ENCODE data around the gene PDZD2.
"Not testable (repeated sequence)": the region's sequence is repeated elsewhere in the genome, so short reads cannot be mapped to it uniquely, and the experiment has no call there.

Gene PDZD2

DNA sequence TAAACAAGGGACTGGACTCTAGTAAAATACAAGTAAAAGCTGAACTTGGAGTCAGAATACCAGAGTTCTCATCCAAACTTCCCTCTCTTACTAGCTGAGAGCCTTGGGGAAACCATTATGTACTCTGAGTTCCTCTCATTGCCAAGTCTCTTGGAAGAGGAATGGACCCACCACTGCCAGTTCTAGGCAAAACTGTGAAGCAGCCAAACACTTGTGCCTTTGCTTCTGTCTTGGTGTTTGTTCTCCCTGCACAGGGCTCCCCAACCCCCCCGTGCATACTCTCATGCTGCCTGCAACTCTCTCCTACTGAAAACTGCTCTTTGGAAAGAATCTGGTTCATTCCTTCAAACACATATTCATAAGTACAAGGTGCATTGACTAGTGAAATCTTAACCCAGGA lies 102.6 kb downstream of the PDZD2 start:
- no peak for DNase-seq

DNA sequence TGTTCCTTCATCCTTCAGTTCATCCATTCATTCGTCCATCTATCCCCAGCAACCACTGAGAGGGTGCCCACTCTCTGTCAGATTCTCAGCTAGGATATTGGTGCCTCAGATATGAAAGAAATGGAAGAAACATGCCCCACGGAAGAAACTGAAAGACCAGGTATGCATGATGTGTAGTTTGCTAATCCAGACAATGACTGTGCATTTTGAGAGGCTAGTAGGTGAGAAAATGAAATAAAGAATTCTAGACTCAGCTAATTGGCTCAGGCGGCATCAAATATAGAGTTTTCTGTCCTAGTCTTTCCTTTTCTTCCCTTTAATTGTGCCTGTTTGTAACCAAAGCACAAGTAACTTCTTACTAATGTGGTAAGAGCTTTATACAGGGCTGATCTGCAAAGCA lies 104.7 kb downstream of the PDZD2 start:
- DNase-seq = no peak

DNA sequence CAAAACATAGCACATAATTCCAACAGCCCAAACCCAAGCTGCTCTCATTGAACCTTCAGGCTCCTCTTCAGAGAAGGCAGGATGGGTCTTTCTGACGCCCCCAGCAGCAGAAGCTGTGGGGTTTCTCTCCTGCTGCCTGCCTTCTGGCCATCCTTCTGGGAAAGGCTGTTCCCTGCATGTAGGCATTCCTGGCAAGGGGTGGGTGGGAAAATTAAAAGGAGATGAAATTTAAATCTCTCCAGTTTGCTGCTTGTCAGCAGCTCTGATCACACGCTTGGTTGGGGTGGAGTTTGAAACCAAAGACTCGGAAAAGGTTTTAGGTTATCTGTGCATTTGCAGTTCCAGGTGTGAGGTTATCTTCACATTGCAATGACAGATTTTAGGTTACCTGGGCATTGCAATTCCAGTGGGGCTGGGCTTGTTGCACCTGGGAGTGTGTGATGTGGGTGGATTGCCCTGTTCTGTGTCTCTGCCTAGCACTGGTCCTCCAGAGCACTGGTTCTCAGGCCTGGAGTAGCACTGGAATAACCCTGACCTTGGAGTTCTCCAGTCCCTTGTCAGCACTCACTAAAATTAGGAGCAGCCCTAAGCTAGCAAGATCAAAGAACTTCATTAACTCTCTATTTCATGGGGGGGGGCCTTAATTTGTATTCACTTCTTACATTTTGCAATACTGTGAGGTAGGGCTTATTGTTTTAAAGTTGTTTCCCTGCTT lies 109.7 kb downstream of the PDZD2 start:
- no peak for DNase-seq

GRCh38 chr5:31750215-31750614 lies 111.3 kb downstream of the PDZD2 start:
- DNase-seq = no peak

GRCh38 chr5:31751610-31752009 lies 112.7 kb downstream of the PDZD2 start:
- no peak for DNase-seq

- no peak for DNase-seq
Measured at GRCh38 chr5:31753700-31754357, 114.9 kb downstream of the PDZD2 start.

DNA sequence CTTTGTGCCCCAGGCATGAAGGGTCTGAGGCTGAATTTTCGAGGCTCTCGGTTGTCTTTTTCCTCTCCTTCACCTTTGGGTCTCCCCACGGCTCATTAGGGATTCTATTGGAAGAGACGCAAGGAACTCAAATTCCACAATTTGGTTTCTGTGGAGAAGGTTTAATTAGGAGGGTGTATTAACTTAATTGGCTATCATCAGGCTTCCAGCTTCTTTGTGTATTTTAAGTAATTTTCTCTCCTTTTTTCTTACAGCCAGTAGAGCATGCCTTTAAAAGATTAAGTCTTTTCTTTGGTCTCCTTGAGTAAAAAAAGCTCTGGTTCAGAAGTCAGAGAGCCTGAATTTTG lies 115.4 kb downstream of the PDZD2 start:
- DNase-seq = no peak

- no peak for DNase-seq
Measured at GRCh38 chr5:31754741-31755675, 116.1 kb downstream of the PDZD2 start.

DNA sequence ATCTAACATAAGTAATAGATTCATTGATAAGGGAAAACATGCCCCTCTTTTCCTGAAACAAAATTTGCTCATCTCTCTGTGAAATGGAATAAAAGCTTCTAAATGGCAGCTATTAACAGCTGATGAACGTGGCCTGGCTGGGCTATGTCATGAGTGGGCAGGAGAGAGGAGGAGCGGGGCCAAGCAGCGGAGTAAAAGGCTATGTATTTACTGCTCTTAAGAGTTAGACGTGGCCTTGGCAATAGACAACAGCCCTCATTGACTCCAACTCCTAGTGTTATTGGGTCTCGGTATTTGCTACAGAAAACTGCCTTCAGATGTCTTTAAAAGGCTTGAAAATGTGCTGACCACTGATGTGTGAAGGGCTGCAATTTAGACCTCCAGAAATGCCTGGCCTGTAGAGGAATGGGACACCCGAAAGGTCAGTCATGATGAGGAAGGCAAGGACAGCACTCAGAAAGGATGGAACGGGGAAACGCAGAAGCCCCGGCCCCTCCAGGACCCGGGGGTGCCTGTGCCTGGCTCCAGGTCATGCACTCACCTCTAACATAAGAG lies 116.8 kb downstream of the PDZD2 start:
- DNase-seq = no peak

DNA sequence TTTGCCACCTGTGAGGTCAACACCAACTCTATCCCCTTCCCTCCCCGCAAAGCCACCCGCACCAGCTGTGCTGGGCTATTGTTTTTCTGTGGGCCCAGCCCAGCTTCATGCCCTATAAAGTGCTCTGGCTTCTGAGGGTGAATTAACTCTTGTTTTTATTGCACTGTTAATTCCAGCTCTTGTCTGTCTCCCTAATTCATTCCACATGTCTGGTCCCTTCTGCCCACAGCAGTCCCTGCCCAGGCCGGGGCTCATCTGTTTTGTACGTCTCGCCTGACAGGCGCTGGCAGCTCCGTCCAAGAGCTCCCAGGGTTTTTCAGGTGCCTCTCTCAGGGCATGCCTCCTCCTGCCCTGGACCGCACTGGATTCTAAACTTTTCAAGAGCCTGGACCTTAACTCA lies 118.9 kb downstream of the PDZD2 start:
- DNase-seq = no peak

- no peak for DNase-seq
Measured at GRCh38 chr5:31758803-31759425, 120.0 kb downstream of the PDZD2 start.

GRCh38 chr5:31759925-31760324 lies 121.0 kb downstream of the PDZD2 start:
- no peak for DNase-seq

DNA sequence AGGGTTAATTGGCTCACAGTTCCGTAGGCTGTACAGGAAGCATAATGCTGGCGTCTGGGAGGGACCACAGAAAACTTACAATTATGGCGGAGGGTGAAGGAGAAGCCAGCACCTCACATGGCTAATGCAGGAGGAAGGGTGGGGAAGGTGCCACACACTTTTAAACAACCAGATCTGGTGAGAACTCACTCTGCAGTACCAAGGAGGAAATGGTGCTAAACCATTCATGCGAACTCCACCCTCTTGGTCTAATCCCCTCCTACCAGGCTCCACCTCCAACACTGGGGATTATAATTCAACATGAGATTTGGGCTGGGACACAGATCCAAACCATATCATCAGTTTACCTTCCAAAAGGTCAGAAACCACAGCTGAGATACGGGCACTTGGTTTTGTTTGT lies 122.9 kb downstream of the PDZD2 start:
- no peak for DNase-seq

DNA sequence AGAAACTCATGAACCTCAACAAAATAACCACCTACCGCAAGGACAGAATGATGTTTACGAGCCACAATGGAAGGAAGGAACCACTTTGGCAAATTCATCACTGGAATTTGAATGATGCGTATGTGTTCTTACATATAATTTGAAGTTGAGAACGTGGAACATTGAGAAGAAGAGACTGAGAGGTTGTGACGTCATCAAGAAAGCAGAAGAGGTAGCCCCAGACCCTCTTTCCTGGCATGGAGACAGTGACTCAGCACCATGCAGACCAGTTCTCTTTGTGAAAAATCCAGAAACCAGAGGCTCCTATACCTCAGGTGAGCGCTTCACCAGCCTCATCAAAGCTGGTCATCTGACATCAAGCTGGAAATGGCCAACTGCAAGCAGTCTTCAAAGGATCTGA lies 124.5 kb downstream of the PDZD2 start:
- no peak for DNase-seq

GRCh38 chr5:31764687-31765086 lies 125.8 kb downstream of the PDZD2 start:
- not testable (repeated sequence) for DNase-seq

DNA sequence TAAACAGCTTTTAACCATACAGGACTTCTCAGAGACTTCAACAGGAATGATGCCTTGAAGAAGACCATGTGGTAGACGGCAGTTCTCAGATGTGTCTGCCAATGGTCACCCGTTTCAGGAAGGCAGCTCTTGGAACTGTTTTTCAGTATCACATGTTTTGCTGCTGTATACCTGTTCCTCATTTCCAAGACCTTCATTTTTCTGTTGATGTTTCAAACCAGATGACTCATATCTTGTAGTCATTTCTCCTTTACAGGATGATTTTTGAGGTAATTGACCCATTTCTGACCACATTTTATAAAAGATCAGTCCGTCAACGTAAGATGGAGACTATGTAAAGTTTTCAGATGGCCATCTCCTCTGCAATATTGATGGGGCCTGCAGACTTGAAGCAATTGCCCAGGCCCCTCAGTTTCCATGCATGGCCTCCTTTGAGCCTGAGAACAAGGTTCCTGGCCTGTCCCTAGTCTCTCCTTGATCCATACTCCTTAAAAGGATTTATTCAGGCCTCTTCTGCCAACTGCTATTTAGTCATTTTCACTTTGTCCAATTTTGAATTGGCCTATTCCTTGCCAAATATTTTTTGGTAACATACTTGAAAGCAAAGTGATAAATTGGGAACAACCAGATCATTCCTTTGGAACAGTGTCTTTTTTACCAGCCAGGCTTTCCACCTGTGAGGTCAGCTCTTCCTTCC lies 128.6 kb downstream of the PDZD2 start:
- DNase-seq = no peak

GRCh38 chr5:31768046-31768445 lies 129.1 kb downstream of the PDZD2 start:
- no peak for DNase-seq

DNA sequence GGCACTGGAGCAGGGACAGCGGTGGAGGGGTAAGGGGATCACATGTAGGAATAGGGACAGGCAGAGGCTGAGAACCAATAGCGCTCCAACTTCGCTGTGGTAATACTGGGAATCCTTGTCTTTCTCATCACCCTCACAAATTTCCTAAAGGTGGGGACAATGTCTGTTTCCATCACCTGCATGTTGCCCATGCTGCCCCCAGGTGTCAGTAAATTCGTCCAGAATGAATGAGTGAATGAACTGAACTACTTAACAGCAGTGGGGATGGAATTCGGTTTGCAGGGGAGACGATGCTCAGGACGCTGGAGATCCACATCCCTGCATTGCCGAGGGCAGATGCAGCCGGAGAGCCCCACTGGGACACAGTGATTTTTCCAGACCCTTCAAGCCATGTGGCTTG lies 129.9 kb downstream of the PDZD2 start:
- DNase-seq = no peak

- DNase-seq = no peak
Measured at GRCh38 chr5:31769530-31769929, 130.6 kb downstream of the PDZD2 start.

DNA sequence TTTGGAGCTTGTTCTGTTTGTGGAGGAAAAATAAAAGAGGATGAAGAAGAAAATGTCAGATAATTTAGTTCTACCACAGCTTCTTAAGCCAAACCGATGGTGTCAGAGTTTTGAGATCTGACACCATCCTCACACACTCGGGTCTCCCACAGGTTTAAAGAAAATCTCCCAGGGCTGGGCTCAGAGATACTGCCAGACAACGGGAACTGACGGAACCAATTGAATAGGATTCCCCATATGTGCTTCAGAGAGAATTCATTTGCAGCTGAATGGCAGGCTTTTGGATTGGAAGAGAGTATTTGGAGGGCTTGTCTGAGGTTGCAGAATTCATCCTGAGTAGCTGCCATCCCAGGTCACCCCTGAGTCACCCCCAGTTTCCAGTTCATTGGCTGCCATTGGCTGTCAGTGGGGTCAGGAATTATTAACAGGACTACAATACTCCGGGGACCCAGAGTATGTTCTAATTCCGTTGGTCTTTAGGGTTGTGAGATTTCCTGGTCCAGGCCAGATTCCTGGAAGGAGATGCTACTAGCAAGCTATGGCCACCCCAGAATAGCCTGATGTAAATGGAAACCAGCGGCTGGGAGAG lies 131.3 kb downstream of the PDZD2 start:
- no peak for DNase-seq

DNA sequence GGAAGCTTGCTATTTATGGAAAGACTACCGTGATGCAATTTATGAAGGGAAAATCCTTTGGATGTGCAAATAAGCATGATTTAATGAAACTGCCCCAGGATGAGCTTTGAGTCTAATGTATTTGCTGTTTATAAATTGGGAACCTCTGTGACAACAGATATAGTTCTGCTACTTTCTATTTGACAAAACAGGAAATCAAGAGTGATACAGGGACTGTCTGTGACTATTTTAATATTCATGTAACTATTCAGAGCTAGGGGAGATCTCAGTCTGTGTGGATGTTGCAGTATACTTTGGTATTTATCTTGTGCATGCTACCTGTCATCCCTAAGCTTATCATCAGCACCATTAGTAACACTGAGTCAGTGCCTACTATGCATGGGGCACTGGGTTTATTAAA lies 132.1 kb downstream of the PDZD2 start:
- DNase-seq = no peak

- no peak for DNase-seq
Measured at GRCh38 chr5:31771500-31771899, 132.6 kb downstream of the PDZD2 start.
